ENCODE results near the gene SIRT7. TPM values are rescaled to one million over a fixed set of nuclear protein-coding genes. Genes with fewer than 3 reads are reported as not detected.

SIRT7 gene
- polyA plus RNA-seq, 1 of the 3 experiments (the other 2 are of a cell fraction), result 32.6 TPM

- Histone ChIP-seq H3K27me3 (ENCODE audit: insufficient read depth) (no peaks in the 10 kb centered on the region), H3K36me3 (replicated peaks in 1 of 2; ENCODE audit: control insufficient read depth in 1 of 2, insufficient read depth in 2 of 2, low read length in 1 of 2) (peaks cover 9 to 29% of the 10 kb centered on the region in 2 experiments), H3K9me2 (no peaks in the 10 kb centered on the region), H4K20me1 (ENCODE audit: insufficient read depth) (peaks cover 60% of the 10 kb centered on the region), H3K4me1 (ENCODE audit: control insufficient read depth in 1 of 2, insufficient read depth in 2 of 2, low read depth in 1 of 2, low read length in 1 of 2) (peaks cover 20 to 31% of the 10 kb centered on the region in 2 experiments; a peak in 2 of 4 replicates), H2AFZ (ENCODE audit: low read depth) (no peak overlapping the region), H3K27ac (ENCODE audit: low read depth in 2 of 2, low read length in 1 of 2) (peak overlapping the region in 1 of 2 experiments; percentile 30; a peak in 1 of 4 replicates), H3F3A (replicated peaks; ENCODE audit: insufficient read depth) (peaks cover 11% of the 10 kb centered on the region), H3K4me3 (ENCODE audit: low read depth in 2 of 2, low read length in 1 of 2) (no peak overlapping the region), H3K9ac (no peak overlapping the region), H3K79me2 (ENCODE audit: insufficient read depth) (peaks cover 73% of the 10 kb centered on the region), H3K9me3 (no peaks in the 10 kb centered on the region), H3K4me2 (peak overlapping the region; percentile 6; the same call in 1 of the 2 replicates)
- no peak for DNase-seq
- ChIA-PET POLR2A (interaction anchor here (1.0 to 1.7 kb wide), 2 partner anchors 12 to 54 kb away, joined by 3 to 8 read pairs; partner anchors contain the start of genes ARHGDIA and PYCR1), CTCF (interaction anchor here (1.2 to 11.7 kb wide), 10 partner anchors 9 to 113 kb away, joined by 3 to 107 read pairs (median 14); partner anchors contain the start of genes ARHGDIA, DCXR, NOTUM and PYCR1)
- WGBS (ENCODE audit: low lambda C conversion rate), result 94% methylated on average over 16 of the region's 21 CpGs
- no peak for TF ChIP-seq FOXM1 (IDR thresholded peaks at IDR 0.05; ENCODE audit: low read depth)
- no peak for TF ChIP-seq TAF1 (IDR thresholded peaks at IDR 0.05; ENCODE audit: borderline replicate concordance, low read depth, low read length)
- no peak for TF ChIP-seq EP300 (IDR thresholded peaks at IDR 0.05; ENCODE audit: borderline replicate concordance in 1 of 2, low read depth in 1 of 2, low read length in 1 of 2)
- no peak for TF ChIP-seq MAX (IDR thresholded peaks at IDR 0.05; ENCODE audit: low read depth)
- TF ChIP-seq NFIC (IDR thresholded peaks at IDR 0.05; ENCODE audit: borderline replicate concordance), result no peak
- TF ChIP-seq, protein P1, sequence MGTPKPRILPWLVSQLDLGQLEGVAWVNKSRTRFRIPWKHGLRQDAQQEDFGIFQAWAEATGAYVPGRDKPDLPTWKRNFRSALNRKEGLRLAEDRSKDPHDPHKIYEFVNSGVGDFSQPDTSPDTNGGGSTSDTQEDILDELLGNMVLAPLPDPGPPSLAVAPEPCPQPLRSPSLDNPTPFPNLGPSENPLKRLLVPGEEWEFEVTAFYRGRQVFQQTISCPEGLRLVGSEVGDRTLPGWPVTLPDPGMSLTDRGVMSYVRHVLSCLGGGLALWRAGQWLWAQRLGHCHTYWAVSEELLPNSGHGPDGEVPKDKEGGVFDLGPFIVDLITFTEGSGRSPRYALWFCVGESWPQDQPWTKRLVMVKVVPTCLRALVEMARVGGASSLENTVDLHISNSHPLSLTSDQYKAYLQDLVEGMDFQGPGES (IDR thresholded peaks at IDR 0.05; ENCODE audit: low read depth, low read length), result no peak
- TF ChIP-seq SIN3A (IDR thresholded peaks at IDR 0.05; ENCODE audit: borderline replicate concordance, low read depth, low read length), result no peak
- no peak for TF ChIP-seq FOSL2 (IDR thresholded peaks at IDR 0.05; ENCODE audit: borderline replicate concordance, low read depth)
- TF ChIP-seq USF1 (IDR thresholded peaks at IDR 0.05; ENCODE audit: borderline replicate concordance, low read depth), result no peak
Observed at GRCh38 chr17:81924557-81925532, 6.9 kb upstream of the SIRT7 start.
